K562 (cell line): ENCODE results near the gene CYB561A3. TPM values are rescaled to one million over a fixed set of nuclear protein-coding genes. Genes with fewer than 3 reads are reported as not detected.

ENCODE experiments used
- ASH1L ChIP-seq: fragments of 450-650 bp; IDR thresholded peaks from 2 replicates; pipeline ENCODE4 v1.6.1; 2018; ENCODE audit warnings: borderline replicate concordance, mild to moderate bottlenecking, low read depth; ENCODE audit not compliant: partially characterized antibody
- ATF7 ChIP-seq: fragments of 450-650 bp; IDR thresholded peaks from 2 replicates; pipeline ENCODE4 v1.7.1; 2014; ENCODE audit warnings: mild to moderate bottlenecking, moderate library complexity
- CBFB ChIP-seq: sonication (generic); formaldehyde crosslinking; IDR thresholded peaks from 2 replicates; pipeline ENCODE4 v1.4.0; 2020; ENCODE audit warnings: mild to moderate bottlenecking, missing genetic modification reagents
- DDX20 ChIP-seq: fragments of 450-650 bp; IDR thresholded peaks from 2 replicates; pipeline ENCODE4 v1.6.1; 2016; ENCODE audit warnings: missing genetic modification characterization, low read depth, mild to moderate bottlenecking, missing compliant biosample characterization, moderate library complexity
- HIVEP1 ChIP-seq: fragments of 250-450 bp; sonication (Bioruptor Pico); IDR thresholded peaks from 2 replicates; pipeline ENCODE4 v1.4.0; 2020; ENCODE audit warnings: mild to moderate bottlenecking
- IRF2 ChIP-seq: sonication (generic); formaldehyde crosslinking; IDR thresholded peaks from 2 replicates; pipeline ENCODE4 v1.8.1; 2022; ENCODE audit warnings: mild to moderate bottlenecking, missing genetic modification reagents
- MYC ChIP-seq, 2 experiments: fragments of 250-450 bp in 1 of 2; sonication (Bioruptor Pico) in 1 of 2; IDR thresholded peaks; 2 replicates each; pipeline versions ENCODE4 v1.5.1 to v1.6.1; 2012 to 2021; ENCODE audit warnings: low read depth in 2 of 2, borderline replicate concordance in 1 of 2, improper control_type of control experiment in 1 of 2, low read length in 1 of 2, mild to moderate bottlenecking in 1 of 2, moderate library complexity in 1 of 2
- NFE2L1 ChIP-seq: fragments of 450-650 bp; IDR thresholded peaks from 2 replicates; pipeline ENCODE4 v1.6.1; 2016; ENCODE audit warnings: missing genetic modification characterization, low read depth, mild to moderate bottlenecking, missing compliant biosample characterization, moderate library complexity, borderline replicate concordance
- POLR2G ChIP-seq: fragments of 200-400 bp; formaldehyde crosslinking; IDR thresholded peaks from 2 replicates; pipeline ENCODE4 v1.6.1; 2017; ENCODE audit warnings: low read depth, mild to moderate bottlenecking, antibody characterized with exemption, low read length, moderate library complexity
- RB1 ChIP-seq: fragments of 450-650 bp; IDR thresholded peaks from 2 replicates; pipeline ENCODE4 v1.6.1; 2017; ENCODE audit warnings: low read depth, mild to moderate bottlenecking
- SMARCC2 ChIP-seq: fragments of 450-650 bp; IDR thresholded peaks from 2 replicates; pipeline ENCODE4 v1.6.1; 2017; ENCODE audit warnings: antibody characterized with exemption, moderate library complexity, mild to moderate bottlenecking, low read depth
- SP2 ChIP-seq: IDR thresholded peaks from 2 replicates; pipeline ENCODE4 v1.6.1; 2011; ENCODE audit warnings: mild to moderate bottlenecking, low read depth, low read length, moderate library complexity; ENCODE audit not compliant: poor library complexity, severe bottlenecking; ENCODE audit errors: extremely low read depth
- TFAM ChIP-seq: fragments of 250-450 bp; sonication (Bioruptor Pico); conservative IDR thresholded peaks from 2 replicates; pipeline ENCODE4 v1.5.0; 2021; ENCODE audit warnings: mild to moderate bottlenecking, moderate library complexity
- TRIM28 ChIP-seq: fragments of 450-650 bp; IDR thresholded peaks from 2 replicates; pipeline ENCODE4 v1.6.1; 2017
- ZC3H11A ChIP-seq: IDR thresholded peaks from 2 replicates; pipeline ENCODE4 v1.6.1; 2012; ENCODE audit warnings: low read depth, low read length, improper control_type of control experiment
- ZNF143 ChIP-seq: sonication (generic); formaldehyde crosslinking; IDR thresholded peaks from 2 replicates; pipeline ENCODE4 v1.9.0; 2022; ENCODE audit warnings: mild to moderate bottlenecking, missing genetic modification reagents
- ZNF165 ChIP-seq: fragments of 250-450 bp; sonication (Bioruptor Pico); IDR thresholded peaks from 2 replicates; pipeline ENCODE4 v1.4.0; 2020; ENCODE audit warnings: borderline replicate concordance
- ZNF212 ChIP-seq: fragments of 450-650 bp; formaldehyde crosslinking; IDR thresholded peaks from 2 replicates; pipeline ENCODE4 v1.4.0; 2020; ENCODE audit warnings: mild to moderate bottlenecking
- ZNF444 ChIP-seq: fragments of 250-450 bp; sonication (Bioruptor Pico); IDR thresholded peaks from 2 replicates; pipeline ENCODE4 v1.4.0; 2020; ENCODE audit warnings: mild to moderate bottlenecking, moderate library complexity
- ZNF507 ChIP-seq: conservative IDR thresholded peaks from 2 replicates; pipeline ENCODE4 v1.6.1; 2017; ENCODE audit warnings: missing genetic modification characterization, missing compliant biosample characterization
- polyA plus RNA-seq, 8 experiments: library from polyadenylated mRNA; depleted of rRNA in 4 of 8; stranded (reverse) in 5 of 8; unstranded in 3 of 8; fragments of >200 nt; fragmentation: Nextera tagmentation in 2 of 8; fragmentation: Illumina TruSeq in 1 of 8; extraction: Ambion mirVana in 2 of 8; extraction: Trizol in 1 of 8; gene quantifications; 2 replicates each; pipeline versions ENCODE4 v1.2.1 to v1.2.3, GENCODE V29; 2011 to 2014; ENCODE audit warnings: inconsistent platforms in 1 of 8, missing spikeins in 1 of 8
- total RNA-seq, 7 experiments: library from RNA; depleted of rRNA in 6 of 7; stranded (reverse); fragments of >200 nt in 6 of 7; fragmentation: Illumina TruSeq in 2 of 7; extraction: Trizol in 2 of 7; gene quantifications; 2 replicates each; pipeline versions ENCODE4 v1.2.1 to v1.2.3, GENCODE V29; 2011 to 2021; ENCODE audit warnings: low replicate concordance in 1 of 7
- TF ChIP-seq, protein P1 (sequence below), 2 experiments: fragments of 450-650 bp in 1 of 2; sonication (generic) in 1 of 2; formaldehyde crosslinking; conservative IDR thresholded peaks; 2 replicates each; pipeline versions ENCODE4 v1.4.0 to v1.8.1; 2020 to 2022; ENCODE audit warnings: mild to moderate bottlenecking in 1 of 2, missing genetic modification reagents in 1 of 2
- TF ChIP-seq, protein P2 (sequence below): fragments of 450-650 bp; IDR thresholded peaks from 2 replicates; pipeline ENCODE4 v1.6.1; 2018; ENCODE audit not compliant: partially characterized antibody
- TF ChIP-seq, protein P3 (sequence below), 2 experiments: IDR thresholded peaks; 2 replicates each; pipeline ENCODE4 v1.6.1; 2012; ENCODE audit warnings: improper control_type of control experiment in 2 of 2, low read depth in 2 of 2, low read length in 2 of 2, borderline replicate concordance in 1 of 2

CYB561A3 gene
- total and polyA plus RNA-seq, 9 of the 15 experiments (the other 6 are each of a cell fraction or from before 2014, with no cell fraction given), result 29.2 to 78.9 (median 37.9) TPM

DNA sequence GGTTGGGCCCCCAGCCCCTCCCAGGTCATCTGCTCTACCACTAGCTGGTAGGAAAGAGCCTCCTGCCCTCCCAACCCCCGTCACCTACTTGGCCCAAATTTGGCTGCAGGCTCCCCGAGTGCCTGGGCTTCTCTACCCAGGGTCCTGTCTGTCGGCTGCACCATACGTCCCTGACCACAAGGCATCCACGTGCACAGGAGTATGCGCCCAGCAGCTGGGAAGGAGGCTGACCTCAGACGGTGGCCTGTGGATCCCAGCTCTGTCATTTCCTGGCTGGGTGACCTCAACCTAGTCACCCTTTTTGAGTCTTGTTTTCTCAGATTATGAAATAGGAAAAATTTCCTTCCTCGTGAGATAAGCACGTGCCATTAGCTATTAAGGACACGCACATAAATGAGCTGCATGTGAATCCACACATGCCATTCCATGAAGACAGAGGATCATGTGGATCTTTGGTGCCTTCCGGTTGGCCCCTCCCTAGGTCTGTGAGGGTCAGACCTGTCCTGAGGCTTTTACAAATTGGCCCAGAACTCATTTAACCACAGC is 13.7 kb downstream of the CYB561A3 start (continued):
- TF ChIP-seq, protein P1, sequence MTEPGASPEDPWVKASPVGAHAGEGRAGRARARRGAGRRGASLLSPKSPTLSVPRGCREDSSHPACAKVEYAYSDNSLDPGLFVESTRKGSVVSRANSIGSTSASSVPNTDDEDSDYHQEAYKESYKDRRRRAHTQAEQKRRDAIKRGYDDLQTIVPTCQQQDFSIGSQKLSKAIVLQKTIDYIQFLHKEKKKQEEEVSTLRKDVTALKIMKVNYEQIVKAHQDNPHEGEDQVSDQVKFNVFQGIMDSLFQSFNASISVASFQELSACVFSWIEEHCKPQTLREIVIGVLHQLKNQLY (CRISPR knock-in tag; conservative IDR thresholded peaks at IDR 0.05), result no peak
- TF ChIP-seq CBFB (CRISPR knock-in tag) (no peak), TFAM (CRISPR knock-in tag) (no peak), SMARCC2 (no peak), ATF7 (peak; percentile 47; the same call in 1 of the 2 replicates), DDX20 (tag) (no peak), SP2 (no peak), POLR2G (0 out of 2 replicates have a peak, but pooled peaks have one; percentile 37), RB1 (no peak), HIVEP1 (CRISPR knock-in tag) (no peak), ZC3H11A (no peak), ZNF444 (CRISPR knock-in tag) (no peak), ZNF212 (CRISPR knock-in tag) (no peak), ZNF165 (no peak), NFE2L1 (tag) (no peak), ZNF143 (CRISPR knock-in tag) (no peak), TRIM28 (no peak), MYC (IDR thresholded peaks at IDR 0.05; ENCODE audit: low read depth, low read length) (0 out of 2 replicates have a peak, but pooled peaks have one; percentile 34), MYC (CRISPR knock-in tag; IDR thresholded peaks at IDR 0.05; ENCODE audit: borderline replicate concordance, low read depth) (no peak), ZNF507 (tag) (no peak), IRF2 (no peak), ASH1L (no peak)
- TF ChIP-seq, protein P2, sequence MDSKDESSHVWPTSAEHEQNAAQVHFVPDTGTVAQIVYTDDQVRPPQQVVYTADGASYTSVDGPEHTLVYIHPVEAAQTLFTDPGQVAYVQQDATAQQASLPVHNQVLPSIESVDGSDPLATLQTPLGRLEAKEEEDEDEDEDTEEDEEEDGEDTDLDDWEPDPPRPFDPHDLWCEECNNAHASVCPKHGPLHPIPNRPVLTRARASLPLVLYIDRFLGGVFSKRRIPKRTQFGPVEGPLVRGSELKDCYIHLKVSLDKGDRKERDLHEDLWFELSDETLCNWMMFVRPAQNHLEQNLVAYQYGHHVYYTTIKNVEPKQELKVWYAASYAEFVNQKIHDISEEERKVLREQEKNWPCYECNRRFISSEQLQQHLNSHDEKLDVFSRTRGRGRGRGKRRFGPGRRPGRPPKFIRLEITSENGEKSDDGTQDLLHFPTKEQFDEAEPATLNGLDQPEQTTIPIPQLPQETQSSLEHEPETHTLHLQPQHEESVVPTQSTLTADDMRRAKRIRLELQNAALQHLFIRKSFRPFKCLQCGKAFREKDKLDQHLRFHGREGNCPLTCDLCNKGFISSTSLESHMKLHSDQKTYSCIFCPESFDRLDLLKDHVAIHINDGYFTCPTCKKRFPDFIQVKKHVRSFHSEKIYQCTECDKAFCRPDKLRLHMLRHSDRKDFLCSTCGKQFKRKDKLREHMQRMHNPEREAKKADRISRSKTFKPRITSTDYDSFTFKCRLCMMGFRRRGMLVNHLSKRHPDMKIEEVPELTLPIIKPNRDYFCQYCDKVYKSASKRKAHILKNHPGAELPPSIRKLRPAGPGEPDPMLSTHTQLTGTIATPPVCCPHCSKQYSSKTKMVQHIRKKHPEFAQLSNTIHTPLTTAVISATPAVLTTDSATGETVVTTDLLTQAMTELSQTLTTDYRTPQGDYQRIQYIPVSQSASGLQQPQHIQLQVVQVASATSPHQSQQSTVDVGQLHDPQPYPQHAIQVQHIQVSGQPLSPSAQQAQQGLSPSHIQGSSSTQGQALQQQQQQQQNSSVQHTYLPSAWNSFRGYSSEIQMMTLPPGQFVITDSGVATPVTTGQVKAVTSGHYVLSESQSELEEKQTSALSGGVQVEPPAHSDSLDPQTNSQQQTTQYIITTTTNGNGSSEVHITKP, result no peak
- TF ChIP-seq, protein P3, sequence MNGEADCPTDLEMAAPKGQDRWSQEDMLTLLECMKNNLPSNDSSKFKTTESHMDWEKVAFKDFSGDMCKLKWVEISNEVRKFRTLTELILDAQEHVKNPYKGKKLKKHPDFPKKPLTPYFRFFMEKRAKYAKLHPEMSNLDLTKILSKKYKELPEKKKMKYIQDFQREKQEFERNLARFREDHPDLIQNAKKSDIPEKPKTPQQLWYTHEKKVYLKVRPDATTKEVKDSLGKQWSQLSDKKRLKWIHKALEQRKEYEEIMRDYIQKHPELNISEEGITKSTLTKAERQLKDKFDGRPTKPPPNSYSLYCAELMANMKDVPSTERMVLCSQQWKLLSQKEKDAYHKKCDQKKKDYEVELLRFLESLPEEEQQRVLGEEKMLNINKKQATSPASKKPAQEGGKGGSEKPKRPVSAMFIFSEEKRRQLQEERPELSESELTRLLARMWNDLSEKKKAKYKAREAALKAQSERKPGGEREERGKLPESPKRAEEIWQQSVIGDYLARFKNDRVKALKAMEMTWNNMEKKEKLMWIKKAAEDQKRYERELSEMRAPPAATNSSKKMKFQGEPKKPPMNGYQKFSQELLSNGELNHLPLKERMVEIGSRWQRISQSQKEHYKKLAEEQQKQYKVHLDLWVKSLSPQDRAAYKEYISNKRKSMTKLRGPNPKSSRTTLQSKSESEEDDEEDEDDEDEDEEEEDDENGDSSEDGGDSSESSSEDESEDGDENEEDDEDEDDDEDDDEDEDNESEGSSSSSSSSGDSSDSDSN (IDR thresholded peaks at IDR 0.05; ENCODE audit: borderline replicate concordance in 1 of 2, low read depth in 2 of 2, low read length in 2 of 2), result no peak
